Left forelimb (tissue), 1 donor: Measurements from ENCODE around the gene C5orf24.
"Not testable (repeated sequence)": the region's sequence is repeated elsewhere in the genome, so short reads cannot be mapped to it uniquely, and the experiment has no call there.

Experiments
- DNase-seq: peaks from one replicate; pipeline ENCODE4 v3.0.0-alpha.2; 2018; ENCODE audit warnings: low spot score

Gene C5orf24

DNA sequence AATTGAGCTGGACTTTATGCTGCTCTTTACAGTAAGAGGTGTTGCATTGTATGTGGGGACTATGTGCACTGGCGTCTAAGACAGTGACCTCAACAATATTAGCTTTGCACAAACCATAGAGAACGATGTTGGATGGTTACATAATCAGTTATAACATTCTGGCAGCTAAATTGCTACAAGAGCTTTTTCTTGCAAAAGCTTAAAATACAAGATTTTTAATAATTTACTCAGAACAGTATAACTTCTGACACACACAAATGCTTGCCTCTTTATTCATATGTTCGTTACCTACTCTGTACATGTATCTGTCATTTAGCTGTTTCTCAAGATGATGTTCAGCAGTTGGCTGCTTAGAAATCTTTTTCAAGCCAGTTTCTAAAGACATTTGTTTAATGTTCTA, 11.6 kb downstream of the C5orf24 start:
- DNase-seq: no peak

DNA sequence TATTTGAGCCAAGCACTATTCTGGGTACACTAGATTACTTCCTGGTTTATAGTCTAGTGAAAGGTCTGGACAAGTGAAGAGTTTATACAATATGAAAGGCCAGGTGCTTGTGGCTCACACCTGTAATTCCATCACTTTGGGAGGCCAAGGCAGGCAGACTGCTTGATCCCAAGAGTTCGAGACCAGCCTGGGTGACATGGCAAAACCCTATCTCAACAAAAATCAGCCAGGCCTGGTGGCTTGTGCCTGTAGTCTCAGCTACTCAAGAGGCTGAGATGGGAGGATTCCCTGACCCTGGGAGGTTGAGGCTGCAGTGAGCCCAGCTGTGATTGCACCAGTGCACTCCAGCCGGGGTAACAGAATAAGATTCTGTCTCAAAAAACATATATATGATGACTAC, 18.9 kb downstream of the C5orf24 start:
- no peak for DNase-seq

DNA sequence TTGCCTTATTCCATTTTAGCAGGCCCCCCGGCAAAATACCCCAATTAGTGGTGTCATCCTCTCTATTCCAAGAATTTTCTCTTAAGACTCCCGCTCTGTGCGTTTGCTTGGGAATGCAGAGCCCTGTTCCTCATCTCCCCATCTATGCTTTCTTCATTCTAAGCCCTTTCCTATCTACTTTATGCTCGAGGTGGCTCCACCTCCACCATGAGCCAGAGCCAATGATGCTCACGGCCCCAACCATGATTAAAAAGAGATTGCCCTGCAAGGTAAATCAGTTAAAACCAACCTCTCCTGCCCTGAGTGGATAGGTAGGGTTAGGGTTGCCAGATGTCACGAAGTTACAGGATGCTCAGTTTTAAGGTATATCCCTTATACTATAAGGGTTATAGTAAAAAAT, 27.7 kb downstream of the C5orf24 start:
- DNase-seq: no peak

DNA sequence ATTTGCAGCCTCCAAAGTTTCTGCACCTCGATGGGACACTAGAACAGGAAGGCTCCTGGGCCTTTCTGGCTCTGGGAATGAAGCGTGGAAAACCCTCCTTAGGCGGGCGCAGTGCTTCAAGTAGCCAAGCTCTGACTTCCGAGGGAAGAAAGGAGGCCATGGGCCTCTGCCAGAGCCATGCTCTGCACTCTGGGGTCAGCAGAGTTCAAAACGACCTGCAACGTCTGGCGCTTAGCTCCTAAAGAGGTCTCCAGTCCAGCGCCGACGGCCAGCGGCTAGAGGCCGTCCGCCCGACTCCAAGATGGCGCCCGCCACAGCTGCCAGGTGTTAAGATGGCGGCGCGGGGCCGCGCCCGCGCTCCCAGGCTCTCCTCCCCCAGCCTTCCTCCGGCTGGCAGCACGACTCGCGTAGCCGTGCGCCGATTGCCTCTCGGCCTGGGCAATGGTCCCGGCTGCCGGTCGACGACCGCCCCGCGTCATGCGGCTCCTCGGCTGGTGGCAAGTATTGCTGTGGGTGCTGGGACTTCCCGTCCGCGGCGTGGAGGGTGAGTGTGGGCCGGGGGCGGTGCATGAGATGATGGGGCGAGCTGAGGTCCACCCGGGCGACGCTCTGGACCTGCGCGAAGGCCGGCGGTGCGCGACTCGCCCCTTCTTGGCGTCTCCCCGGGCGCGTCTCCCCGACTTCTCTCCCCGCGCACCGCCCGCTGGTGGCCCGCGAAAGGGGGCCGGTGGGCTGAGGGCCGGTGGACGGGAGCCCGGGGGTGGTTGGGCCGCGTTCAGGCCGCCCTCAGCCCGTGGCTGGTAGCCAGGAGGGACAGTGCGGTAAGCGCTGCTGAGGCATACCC, 28.4 kb downstream of the C5orf24 start, which contains the start of gene TXNDC15:
Gene TXNDC15, plus strand, starts transcription at position 385 of the 844 bp plus-strand sequence. Its CDS starts 57 bp downstream, at position 442.
- peak; percentile 93 for DNase-seq

DNA sequence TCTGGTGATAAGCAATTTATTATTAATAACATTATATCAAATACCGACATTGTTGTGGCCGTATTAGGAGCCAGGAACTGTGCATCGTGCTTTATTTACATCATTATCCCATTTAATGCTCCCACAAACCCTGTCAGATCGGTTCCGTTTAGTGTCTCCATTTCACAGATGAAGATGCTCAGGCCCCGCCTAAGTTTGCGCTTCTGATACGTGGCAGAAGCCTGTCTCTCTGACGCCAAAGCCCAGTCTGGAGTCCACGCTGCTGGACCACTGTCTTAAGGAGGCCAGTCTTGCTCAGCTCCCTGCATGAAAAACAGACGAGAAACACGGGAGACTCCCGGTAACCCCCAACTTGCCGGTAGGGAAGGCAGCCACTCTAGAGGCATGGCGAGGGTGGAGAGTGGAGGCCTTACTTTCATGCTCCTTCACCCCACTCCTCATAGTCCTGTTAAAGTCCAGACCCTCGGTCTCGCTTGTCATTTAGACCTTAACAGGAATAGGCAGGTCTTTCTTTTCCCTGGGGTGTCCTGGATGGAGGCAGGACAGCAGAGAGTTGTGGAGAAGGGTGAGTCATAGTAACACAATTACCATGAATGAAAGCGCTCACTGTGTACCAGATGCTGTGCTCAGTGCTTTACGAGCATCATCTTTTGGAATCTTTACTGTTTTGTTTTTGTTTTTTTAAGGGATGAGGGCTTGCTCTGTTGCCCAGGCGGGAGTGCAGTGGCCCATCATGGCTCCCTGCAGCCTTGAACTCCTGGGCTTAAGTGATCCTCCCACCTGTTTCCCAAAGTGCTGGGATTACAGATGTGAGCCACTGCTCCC, 29.3 kb downstream of the C5orf24 start:
- peak; percentile 84 for DNase-seq

DNA sequence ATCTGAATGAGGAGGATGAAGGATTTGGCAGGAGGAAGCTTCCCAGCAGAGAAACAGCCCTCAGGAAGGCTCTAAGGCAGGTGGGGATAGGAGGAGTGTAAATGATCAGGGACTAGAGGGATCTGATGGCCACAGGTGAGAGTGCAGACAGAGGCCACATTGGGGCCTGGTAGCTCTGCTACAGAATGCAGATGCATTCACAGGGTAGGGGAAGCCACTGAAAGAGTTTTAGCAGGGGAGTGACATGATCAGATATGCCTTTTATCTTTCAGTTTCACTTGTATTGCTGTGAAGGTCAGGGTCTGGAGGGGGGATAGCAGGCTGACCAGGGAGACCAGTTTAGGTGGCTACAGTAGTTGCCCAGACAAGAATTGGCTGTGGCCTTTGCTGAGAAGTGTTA, 31.4 kb downstream of the C5orf24 start:
- DNase-seq: no peak

DNA sequence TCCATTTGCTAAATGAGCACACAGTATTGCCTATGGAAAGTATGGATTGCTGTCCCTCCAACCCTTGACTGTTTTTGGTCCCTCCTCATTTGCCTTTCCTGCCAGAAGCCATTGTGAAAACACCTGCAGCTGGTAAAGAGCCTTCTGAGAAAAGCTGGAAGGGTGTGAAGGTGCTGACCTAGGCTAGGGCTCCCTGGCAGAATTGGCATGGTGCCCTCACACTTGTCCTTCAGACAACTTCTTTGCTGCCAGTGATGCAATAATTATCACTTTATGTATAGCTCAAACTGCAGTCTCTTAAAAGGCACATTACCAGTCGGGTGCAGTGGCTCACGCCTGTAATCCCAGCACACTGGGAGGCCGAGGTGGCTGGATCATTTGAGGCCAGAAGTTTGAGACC, 32.6 kb downstream of the C5orf24 start:
- DNase-seq: no peak

DNA sequence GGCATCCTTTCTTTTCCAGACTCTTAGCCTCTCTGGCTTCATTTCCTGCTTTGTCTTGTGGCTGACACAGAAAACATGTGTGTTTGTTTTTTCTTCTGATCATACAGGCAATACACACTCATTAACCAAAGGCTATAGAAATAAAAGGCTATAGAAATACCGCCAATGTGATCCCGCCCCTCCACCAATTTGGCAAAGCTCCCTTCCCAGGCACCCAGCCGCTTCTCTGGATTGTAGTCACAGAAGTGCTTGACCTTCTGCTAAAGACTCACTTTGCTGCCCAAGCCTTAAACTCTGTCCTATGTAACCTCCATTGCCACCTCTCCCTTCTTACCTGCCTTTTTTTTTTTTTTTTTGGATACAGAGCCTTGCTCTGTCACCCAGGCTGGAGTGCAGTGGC, 33.7 kb downstream of the C5orf24 start:
- DNase-seq: no peak

DNA sequence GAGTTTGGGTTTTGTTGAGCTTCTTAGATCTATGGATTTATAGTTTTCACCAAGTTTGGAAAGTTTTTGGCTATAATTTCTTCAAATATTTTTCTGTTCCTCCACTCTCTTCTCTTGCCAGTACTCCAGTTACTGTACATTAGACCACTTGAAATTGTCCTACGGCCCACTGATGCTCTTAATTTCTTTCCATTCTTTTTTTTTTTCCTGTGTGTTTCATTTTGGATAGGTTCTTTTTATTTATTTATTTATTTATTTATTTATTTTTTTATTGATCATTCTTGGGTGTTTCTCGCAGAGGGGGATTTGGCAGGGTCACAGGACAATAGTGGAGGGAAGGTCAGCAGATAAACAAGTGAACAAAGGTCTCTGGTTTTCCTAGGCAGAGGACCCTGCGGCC, 35.2 kb downstream of the C5orf24 start:
- not testable (repeated sequence) for DNase-seq

DNA sequence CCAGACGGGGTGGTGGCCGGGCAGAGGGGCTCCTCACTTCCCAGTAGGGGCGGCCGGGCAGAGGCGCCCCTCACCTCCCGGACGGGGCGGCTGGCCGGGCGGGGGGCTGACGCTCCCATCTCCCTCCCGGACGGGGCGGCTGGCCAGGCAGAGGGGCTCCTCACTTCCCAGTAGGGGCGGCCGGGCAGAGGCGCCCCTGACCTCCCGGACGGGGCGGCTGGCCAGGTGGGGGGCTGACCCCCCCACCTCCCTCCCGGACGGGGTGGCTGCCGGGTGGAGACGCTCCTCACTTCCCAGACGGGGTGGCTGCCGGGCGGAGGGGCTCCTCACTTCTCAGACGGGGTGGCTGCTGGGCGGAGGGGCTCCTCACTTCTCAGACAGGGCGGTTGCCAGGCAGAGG, 35.9 kb downstream of the C5orf24 start:
- not testable (repeated sequence) for DNase-seq

DNA sequence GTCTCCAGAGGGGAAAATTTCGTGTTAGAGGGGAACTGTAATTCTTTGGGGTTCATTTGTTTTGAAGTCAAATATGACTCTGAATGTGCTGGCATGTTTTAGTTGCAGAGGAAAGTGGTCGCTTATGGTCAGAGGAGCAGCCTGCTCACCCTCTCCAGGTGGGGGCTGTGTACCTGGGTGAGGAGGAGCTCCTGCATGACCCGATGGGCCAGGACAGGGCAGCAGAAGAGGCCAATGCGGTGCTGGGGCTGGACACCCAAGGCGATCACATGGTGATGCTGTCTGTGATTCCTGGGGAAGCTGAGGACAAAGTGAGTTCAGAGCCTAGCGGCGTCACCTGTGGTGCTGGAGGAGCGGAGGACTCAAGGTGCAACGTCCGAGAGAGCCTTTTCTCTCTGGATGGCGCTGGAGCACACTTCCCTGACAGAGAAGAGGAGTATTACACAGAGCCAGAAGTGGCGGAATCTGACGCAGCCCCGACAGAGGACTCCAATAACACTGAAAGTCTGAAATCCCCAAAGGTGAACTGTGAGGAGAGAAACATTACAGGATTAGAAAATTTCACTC, 41.9 kb downstream of the C5orf24 start:
- no peak for DNase-seq

DNA sequence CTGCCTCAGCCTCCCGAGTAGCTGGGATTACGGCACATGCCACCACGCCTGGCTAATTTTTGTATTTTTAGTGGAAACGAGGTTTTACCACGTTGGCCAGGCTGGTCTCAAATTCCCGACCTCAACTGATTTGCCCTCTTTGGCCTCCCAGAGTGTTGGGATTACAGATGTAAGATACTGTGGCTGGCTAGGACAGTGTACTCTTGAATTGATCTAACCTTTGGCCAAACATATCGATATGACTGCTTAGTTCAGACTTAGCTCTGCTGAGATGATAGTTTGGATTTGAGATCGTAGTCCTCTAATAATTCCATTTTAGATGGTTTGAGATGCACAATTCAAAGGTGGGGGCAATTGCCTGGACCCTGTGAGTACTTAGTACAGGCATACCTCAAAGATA, 43.6 kb downstream of the C5orf24 start:
- DNase-seq: no peak

DNA sequence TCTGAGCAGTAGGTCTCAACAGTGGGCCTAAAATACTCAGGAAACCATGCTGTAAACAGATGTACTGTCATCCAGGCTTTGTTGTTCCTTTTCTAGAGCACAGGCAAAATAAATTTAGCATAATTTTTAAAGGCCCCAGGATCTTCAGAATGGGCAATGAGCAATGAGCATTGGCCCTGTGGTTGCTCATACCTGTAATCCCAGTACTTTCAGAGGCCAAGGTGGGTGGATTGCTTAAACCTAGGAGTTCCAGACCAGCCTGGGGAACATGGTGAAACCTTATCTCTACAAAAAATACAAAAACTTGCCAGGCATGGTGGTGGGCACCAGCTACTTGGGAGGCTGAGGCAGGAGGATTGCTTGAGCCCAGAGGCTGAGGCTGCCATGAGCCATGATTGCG, 45.7 kb downstream of the C5orf24 start:
- no peak for DNase-seq

DNA sequence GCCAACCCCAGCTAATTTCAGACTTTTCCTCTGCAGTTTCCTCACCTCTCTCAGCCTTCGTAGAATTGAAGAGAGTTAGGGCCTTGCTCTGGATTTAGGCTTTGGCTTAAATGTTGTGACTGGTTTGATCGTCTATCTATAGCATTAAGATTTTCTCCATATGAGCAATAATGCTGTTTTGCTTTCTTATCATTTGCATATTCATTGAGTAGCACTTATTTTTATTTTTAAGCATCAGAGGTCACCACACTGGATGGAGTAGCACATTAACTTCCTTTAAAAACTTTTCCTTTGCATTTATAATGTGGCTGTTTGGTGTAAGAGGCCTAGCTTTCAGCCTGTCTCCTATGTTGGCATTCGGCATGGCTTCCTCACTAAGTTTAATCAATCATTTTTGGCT, 46.5 kb downstream of the C5orf24 start:
- DNase-seq: no peak

DNA sequence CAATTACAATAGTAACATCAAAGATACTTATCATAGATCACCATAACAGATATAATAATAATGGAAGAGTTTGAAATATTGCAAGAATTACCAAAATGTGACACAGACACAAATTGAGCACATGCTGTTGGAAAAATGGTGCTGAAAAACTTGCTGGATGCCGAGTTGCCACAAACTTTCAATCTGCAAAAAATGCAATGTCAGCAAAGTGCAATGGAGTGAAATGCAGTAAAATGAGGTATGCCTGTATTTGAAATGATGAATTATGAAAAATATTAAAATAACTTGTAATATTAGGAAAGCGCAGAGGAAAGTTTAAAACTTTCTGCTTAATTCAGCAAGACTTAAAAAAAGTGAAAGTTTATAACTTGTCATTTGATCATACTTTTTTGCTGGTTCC, 47.2 kb downstream of the C5orf24 start:
- DNase-seq: no peak

DNA sequence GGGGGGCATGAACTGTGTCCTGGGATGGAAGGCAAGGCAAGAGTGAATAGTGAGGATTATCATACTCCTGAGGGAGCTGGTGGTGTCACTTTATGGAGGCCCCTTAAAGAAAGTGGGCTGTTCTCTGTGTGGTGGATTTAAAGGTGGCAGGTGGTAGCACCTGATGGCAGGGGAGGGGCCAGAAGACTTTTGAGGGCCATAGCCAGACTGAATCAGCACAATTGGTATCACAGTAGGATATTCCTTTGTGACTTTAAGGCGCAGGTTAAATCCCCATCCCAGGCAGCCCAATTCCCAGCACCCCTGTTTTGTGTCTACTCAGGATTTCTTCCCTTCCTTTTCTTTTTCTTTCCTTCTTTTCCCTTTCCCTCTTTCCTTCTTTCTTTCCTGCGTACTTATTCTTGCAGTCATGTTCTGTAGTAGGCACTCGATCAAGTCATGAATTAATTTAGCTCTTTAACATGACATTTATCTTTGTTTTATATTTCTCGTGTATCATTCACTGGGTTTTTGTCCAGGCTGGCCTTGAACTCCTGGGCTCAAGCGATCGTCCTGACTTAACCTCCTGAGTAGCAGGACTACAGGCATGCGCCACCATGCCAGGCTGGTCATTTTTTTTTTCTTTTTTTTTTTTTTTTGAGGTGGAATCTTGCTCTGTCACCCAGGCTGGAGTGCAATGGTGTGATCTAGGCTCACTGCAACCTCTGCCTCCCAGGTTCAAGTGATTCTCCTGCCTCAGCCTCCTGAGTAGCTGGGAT, 48.2 kb downstream of the C5orf24 start:
- no peak for DNase-seq

DNA sequence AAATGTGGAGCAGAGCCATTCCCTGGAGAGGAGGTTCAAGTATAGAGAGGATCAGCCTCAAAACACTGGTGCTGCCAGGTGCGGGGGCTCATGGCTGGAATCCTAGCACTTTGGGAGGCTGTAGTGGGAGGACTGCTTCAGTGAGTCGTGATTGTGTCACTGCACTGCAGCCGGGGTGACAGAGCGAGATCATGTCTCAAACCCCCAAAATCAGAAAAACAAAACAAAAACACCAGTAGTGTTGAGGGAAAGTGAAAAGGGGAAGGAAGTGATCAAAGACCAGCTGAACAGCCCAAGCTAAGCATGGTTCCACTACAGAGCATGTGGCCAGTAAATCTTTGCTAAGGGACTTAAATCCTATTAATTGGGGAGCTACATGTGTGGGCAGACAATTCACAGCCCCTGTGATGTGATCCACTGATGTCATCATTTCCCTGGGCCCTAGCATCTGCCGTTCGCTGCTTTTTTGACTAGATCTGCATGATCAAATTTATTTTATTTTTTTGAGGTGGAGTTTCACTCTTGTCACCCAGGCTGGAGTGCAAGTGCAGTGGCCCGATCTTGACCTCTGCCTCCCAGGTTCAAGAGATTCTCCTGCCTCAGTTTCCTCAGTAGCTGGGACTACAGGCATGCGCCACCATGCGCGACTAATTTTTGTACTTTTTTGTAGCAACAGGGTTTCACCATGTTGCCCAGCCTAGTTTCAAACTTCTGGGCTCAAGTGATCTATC, 56.5 kb downstream of the C5orf24 start:
- no peak for DNase-seq

DNA sequence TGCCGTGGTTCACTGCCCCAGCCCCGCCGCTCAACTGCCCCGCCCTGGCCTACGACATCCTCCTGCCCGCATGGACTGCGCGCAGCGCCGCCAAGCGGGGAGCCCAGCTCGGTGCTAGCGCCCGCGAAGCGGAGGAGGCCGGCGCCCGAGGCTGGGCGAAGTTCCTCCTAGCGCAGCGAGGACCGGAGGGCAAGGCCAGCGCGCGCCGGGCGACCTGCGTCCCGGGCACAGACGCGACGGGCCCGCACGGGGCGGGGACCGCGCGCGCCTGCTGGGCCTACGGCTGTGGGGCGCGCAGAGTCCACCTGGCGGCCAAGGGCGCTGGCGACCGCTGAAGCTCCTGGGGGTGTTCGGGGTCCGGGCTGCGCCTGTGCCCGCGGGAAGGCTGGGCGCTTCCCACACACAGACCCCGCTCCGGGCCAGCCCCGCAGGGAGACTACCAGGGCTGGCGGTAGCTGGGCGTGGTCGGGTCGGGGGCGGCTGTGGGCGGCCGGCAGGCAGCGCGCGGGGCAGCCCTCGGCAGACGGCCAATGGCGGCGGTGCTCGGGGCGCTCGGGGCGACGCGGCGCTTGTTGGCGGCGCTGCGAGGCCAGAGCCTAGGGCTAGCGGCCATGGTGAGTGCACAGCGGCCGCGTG, 59.0 kb downstream of the C5orf24 start, which contains the start of gene PCBD2:
Gene PCBD2, plus strand, starts transcription at position 522 of the 636 bp plus-strand sequence. Its CDS starts 9 bp downstream, at position 531.
- DNase-seq: peak; percentile 92

DNA sequence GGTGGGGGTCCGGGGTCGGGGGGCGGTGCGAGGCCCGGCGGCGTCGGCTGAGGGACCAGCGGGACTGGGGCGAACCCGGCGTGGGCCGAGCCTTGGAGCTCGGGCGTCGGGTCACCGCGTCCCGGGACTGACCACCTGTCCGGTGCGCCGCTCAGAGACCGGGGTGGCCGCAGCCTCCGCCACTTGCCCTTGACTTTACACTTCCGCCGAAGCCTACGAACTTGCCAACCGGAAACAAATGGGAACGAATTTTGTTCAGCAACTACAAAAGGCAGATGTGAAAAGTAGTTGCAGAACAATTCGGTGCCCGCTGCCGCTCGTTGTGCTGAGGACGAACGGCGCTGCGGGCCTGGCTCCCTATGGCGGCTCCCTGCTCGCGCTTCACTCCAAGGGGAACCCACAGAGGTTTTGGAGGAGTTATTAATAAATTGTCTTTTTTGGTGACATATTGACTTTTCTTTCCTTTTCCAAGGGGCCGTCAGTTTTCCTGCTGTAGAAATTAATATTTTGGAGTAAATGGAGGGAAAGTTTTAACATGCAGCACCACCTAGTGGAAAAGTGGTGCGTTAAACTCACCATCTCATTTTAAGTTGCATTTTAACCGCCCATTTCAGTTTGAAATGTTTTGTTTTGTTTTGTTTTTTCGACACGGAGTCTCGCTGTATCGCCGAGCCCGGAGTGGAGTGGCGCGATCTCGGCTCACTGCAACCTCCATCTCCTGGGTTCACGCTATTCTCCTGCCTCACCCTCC, 59.7 kb downstream of the C5orf24 start:
- peak; percentile 90 for DNase-seq

DNA sequence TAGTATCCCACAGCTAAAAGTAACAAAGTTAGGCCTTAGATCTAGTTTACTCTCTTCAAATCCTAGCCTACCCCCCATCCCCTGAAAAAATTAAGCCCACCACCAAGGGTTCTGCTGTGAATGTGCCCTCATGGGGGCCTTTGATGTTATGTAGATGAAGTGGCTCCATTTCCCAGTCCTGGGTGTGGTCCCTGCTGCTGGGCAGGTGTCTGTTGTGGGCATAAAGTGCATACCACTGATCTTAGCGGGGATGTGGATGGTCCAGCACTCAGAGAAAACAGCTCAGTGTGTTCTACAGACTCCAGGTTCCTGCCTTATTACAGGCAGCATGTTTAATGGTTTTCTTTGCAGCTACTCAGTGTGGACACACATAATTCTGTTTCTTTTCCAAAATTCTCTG, 61.0 kb downstream of the C5orf24 start:
- no peak for DNase-seq
